Activated T-cell treated with anti-CD3 and anti-CD28 coated beads for 1 hour (primary cell): Measurements from ENCODE around the gene WDR1.

Experiments
- DNase-seq: peaks from one replicate; pipeline ENCODE4 v3.0.0-alpha.2; 2020; ENCODE audit warnings: low read depth

The WDR1 gene

GRCh38 chr4:10084651-10085358 lies 31.8 kb downstream of the WDR1 start:
- DNase-seq, result no peak

GRCh38 chr4:10083861-10084641 lies 32.5 kb downstream of the WDR1 start:
- no peak for DNase-seq

GRCh38 chr4:10083331-10083771 lies 33.2 kb downstream of the WDR1 start:
- DNase-seq, result no peak

- DNase-seq, result no peak
These were observed 33.9 kb downstream of the WDR1 start for GRCh38 chr4:10082459-10083272.

- DNase-seq, result no peak
These were observed 34.6 kb downstream of the WDR1 start for GRCh38 chr4:10082047-10082446.

- no peak for DNase-seq
These were observed 35.4 kb downstream of the WDR1 start for GRCh38 chr4:10081218-10081606.

GRCh38 chr4:10080589-10081217 lies 35.9 kb downstream of the WDR1 start:
- DNase-seq, result no peak

GRCh38 chr4:10079912-10080588 lies 36.5 kb downstream of the WDR1 start:
- no peak for DNase-seq

- DNase-seq, result no peak
These were observed 37.3 kb downstream of the WDR1 start for GRCh38 chr4:10079256-10079655.

- no peak for DNase-seq
These were observed 37.9 kb downstream of the WDR1 start for GRCh38 chr4:10078481-10079233.

- no peak for DNase-seq
These were observed 38.9 kb downstream of the WDR1 start for GRCh38 chr4:10077483-10078335.

GRCh38 chr4:10077076-10077475 lies 39.5 kb downstream of the WDR1 start:
- no peak for DNase-seq

- no peak for DNase-seq
These were observed 40.6 kb downstream of the WDR1 start for GRCh38 chr4:10075953-10076391.

GRCh38 chr4:10075158-10075863 lies 41.3 kb downstream of the WDR1 start:
- no peak for DNase-seq

GRCh38 chr4:10074767-10075105 lies 41.9 kb downstream of the WDR1 start:
- no peak for DNase-seq

GRCh38 chr4:10074076-10074766 lies 42.4 kb downstream of the WDR1 start:
- DNase-seq, result no peak

GRCh38 chr4:10072420-10073017 lies 44.1 kb downstream of the WDR1 start:
- no peak for DNase-seq

GRCh38 chr4:10069075-10069642 lies 47.4 kb downstream of the WDR1 start:
- no peak for DNase-seq
